ENCODE measurements around the gene ST8SIA4. TPM values are rescaled to one million over a fixed set of nuclear protein-coding genes. Genes with fewer than 3 reads are reported as not detected.
A peak's percentile ranks its signal among the peaks of the same experiment; 100 is the strongest.

The ST8SIA4 gene
- total RNA-seq, 1 donor from 2014 or later: 62.3 TPM

GRCh38 chr5:100832252-100833230 lies 70.5 kb downstream of the ST8SIA4 start:
- intact Hi-C loops (cut with micrococcal nuclease): loop anchor here (10.0 kb wide), 1 partner anchor 298 kb away; the partner anchor contains the start of gene FAM174A
- H3K27me3 Mint-ChIP-seq: no peaks in the 10 kb centered on the region
- peak overlapping the region; percentile 31 for H3K27ac Mint-ChIP-seq
- H3K9me3 Mint-ChIP-seq: peaks cover 6% of the 10 kb centered on the region
- H3K36me3 Mint-ChIP-seq (ENCODE audit: low read depth): peaks cover 28% of the 10 kb centered on the region
- H3K4me1 Mint-ChIP-seq: peaks cover 32% of the 10 kb centered on the region
- DNase-seq: no peak
- H3K4me3 Mint-ChIP-seq: no peak overlapping the region

DNA sequence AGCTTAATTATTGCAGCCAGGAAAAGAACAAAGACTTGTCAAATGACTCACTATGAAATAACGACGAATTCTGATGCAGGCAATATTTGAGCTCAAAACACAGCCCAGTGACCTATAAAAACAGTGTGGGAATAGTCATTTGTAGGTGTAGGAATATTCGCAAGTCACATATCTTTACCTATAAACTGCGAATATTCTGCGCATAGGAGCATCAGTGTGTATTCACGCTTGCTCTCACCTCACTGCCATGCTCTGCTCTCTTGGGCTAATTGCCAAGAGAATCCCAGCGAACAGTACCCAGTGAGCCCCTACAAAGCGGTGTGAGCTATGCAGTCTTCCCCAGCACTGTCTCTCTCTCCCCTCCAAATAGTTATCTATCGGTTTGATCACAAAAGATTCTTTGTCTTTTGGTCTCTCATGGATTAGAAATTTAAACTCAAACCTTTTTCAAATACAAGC lies 74.2 kb downstream of the ST8SIA4 start:
- Mint-ChIP-seq H3K36me3 (ENCODE audit: low read depth) (peaks cover 21% of the 10 kb centered on the region), H3K4me1 (peaks cover 32% of the 10 kb centered on the region), H3K27ac (peak overlapping the region; percentile 40), H3K9me3 (no peaks in the 10 kb centered on the region), H3K27me3 (no peaks in the 10 kb centered on the region), H3K4me3 (no peak overlapping the region)
- no peak for DNase-seq
- intact Hi-C loops (cut with micrococcal nuclease): no loop called here

DNA sequence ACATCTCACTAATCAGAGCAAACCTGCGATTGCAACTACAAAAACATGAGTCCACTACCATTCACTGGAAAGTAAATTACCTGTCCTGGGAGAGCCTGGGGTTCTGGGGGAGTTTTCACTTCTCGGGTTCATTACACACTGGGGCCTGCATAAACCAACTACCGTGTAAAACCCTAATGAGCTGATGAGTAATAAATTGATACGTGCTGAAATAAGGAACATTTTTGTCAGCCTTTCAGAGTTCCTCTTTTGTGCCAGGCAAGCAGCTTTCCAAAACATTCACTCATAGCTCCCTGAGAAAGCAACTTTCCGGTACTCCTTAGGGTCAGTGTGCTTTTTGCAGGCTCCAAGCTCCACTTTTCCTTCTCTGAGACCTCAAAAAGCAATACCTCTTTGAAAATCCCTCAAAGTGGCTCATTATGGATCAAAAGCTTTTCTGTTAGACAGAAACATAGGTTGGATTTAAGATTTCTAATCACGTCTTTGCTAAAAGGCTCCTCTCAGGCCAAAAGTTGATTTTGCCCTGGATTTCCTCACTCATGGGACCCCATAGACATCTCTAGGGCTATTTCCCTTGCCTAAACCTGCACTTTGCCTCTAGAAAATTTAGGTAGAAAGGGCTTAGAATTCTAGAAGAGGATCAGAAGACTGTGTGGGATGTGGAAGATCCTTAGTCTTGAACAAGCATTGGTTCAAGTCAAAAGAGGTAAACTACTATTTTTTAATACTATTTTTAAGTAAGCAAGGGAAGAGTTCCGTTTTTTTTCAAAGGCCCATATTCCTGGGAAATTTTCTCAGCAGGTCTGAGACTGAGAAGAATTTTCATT lies 74.8 kb downstream of the ST8SIA4 start:
- intact Hi-C loops (cut with micrococcal nuclease): no loop called here
- Mint-ChIP-seq H3K4me1 (peaks cover 33% of the 10 kb centered on the region), H3K4me3 (no peak overlapping the region)

DNA sequence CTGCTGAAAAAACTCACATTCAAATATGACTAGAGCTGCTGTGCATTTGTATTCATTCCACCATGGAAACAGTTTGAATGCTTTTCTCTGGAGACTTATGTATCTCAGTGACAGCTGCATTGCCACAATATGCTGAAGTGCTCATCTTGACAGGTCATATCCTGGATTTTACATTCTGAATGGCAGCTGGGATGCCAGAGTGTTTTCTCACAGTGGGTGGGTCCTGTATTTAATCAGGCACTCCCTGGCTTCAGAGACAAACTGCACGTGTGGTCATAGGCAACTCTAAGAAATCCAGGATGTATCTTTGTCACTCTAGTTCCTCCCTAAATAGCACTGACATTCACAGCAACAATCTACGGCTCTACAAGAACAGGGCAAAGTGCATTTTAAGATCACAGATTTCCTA lies 75.6 kb downstream of the ST8SIA4 start:
- H3K36me3 Mint-ChIP-seq (ENCODE audit: low read depth): peaks cover 23% of the 10 kb centered on the region
- H3K4me1 Mint-ChIP-seq: peaks cover 30% of the 10 kb centered on the region
- H3K9me3 Mint-ChIP-seq: no peaks in the 10 kb centered on the region
- no peaks in the 10 kb centered on the region for H3K27me3 Mint-ChIP-seq
- H3K27ac Mint-ChIP-seq: peak overlapping the region; percentile 45
- intact Hi-C loops (cut with micrococcal nuclease): loop anchor here (1.0 to 2.0 kb wide), 3 partner anchors 33 to 63 kb away; no protein-coding TSS in a partner anchor
- no peak overlapping the region for H3K4me3 Mint-ChIP-seq
- DNase-seq: no peak

More for the DNA sequence above, 74.8 kb downstream of the ST8SIA4 start:
- Mint-ChIP-seq H3K27ac (peak overlapping the region; percentile 77), H3K9me3 (no peaks in the 10 kb centered on the region), H3K36me3 (ENCODE audit: low read depth) (peaks cover 21% of the 10 kb centered on the region), H3K27me3 (no peaks in the 10 kb centered on the region)
- no peak for DNase-seq

DNA sequence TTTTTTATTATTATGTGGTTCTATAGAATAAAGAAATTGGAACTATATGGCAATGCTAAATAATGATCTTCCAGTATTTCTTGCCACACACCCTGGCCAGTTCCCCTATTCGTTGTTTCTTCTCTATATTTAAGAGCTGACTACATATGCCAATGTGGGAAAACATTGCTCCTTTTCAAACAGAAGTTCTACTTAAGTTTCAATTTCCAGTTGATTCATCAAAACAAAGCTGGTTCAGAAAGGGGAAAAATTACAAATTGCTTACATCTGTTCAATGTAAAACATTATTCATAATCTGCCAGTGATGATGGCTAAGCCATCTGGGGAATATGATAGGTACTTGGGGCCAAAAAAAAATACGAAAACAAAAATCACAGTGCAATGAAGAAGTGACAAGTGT lies 76.9 kb downstream of the ST8SIA4 start:
- DNase-seq: no peak
- intact Hi-C loops (cut with micrococcal nuclease): loop anchor here (1.0 to 2.0 kb wide), 4 partner anchors 14 to 76 kb away; no protein-coding TSS in a partner anchor
- Mint-ChIP-seq H3K27me3 (no peaks in the 10 kb centered on the region), H3K27ac (peak overlapping the region; percentile 49), H3K36me3 (ENCODE audit: low read depth) (peaks cover 22% of the 10 kb centered on the region), H3K4me3 (peak overlapping the region; percentile 3), H3K9me3 (no peaks in the 10 kb centered on the region), H3K4me1 (peaks cover 30% of the 10 kb centered on the region)

DNA sequence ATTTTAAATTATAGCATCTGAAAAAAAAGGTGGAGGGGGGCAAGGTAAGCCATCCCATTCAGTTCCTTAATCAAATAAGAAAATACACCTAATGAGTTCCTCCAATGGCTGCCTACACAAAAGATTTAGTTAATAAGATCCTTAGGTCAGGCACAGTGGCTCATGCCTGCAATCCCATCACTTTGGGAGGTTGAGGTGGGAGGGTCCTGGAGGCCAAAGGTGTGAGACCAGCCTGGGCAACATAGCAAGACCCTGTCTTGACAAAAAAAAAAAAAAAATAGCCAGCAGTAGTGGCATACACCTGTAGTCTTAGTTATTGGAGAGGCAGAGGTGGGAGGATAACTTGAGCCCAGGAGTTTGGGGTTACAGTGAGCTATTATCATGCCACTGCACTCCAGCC lies 78.4 kb downstream of the ST8SIA4 start:
- intact Hi-C loops (cut with micrococcal nuclease): no loop called here
- no peak overlapping the region for H3K27ac Mint-ChIP-seq

GRCh38 chr5:100823812-100824211 lies 79.3 kb downstream of the ST8SIA4 start:
- H3K27me3 Mint-ChIP-seq: no peaks in the 10 kb centered on the region
- peaks cover 31% of the 10 kb centered on the region for H3K36me3 Mint-ChIP-seq (ENCODE audit: low read depth)
- no peaks in the 10 kb centered on the region for H3K9me3 Mint-ChIP-seq
- intact Hi-C loops (cut with micrococcal nuclease): no loop called here
- H3K4me1 Mint-ChIP-seq: peaks cover 31% of the 10 kb centered on the region
- H3K27ac Mint-ChIP-seq: no peak overlapping the region
- no peak for DNase-seq
- no peak overlapping the region for H3K4me3 Mint-ChIP-seq

More for the DNA sequence above, 78.4 kb downstream of the ST8SIA4 start:
- no peak for DNase-seq
- Mint-ChIP-seq H3K4me1 (peaks cover 36% of the 10 kb centered on the region), H3K9me3 (no peaks in the 10 kb centered on the region), H3K27me3 (no peaks in the 10 kb centered on the region), H3K36me3 (ENCODE audit: low read depth) (peaks cover 33% of the 10 kb centered on the region), H3K4me3 (no peak overlapping the region)

DNA sequence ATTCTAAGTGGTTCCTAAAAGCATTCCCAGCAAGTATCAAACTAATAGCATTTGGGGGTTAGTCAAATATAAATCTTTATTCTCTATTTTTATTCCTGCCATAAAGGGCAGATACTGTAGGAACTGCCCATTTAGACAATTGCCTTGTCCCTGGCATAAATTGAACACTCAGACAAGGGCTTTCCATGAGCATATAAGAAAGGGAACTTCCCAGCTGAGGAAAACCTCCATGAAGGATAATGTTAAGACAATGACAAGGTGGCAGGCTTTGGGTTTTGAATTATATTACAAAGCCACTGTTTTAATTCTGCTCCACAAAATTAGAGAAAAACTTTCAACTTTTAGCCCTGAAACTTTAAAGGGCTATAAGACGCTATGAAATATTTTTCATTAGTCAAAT lies 81.3 kb downstream of the ST8SIA4 start:
- intact Hi-C loops (cut with micrococcal nuclease): no loop called here
- no peak for DNase-seq
- H3K36me3 Mint-ChIP-seq (ENCODE audit: low read depth): peaks cover 42% of the 10 kb centered on the region
- H3K9me3 Mint-ChIP-seq: no peaks in the 10 kb centered on the region
- no peak overlapping the region for H3K27ac Mint-ChIP-seq
- H3K4me3 Mint-ChIP-seq: no peak overlapping the region
- no peaks in the 10 kb centered on the region for H3K27me3 Mint-ChIP-seq
- H3K4me1 Mint-ChIP-seq: peaks cover 28% of the 10 kb centered on the region

GRCh38 chr5:100818340-100818739 lies 84.7 kb downstream of the ST8SIA4 start:
- Mint-ChIP-seq H3K27ac (no peak overlapping the region), H3K4me1 (peaks cover 27% of the 10 kb centered on the region), H3K4me3 (no peak overlapping the region), H3K36me3 (ENCODE audit: low read depth) (peaks cover 45% of the 10 kb centered on the region), H3K9me3 (no peaks in the 10 kb centered on the region), H3K27me3 (no peaks in the 10 kb centered on the region)
- intact Hi-C loops (cut with micrococcal nuclease): no loop called here
- no peak for DNase-seq

DNA sequence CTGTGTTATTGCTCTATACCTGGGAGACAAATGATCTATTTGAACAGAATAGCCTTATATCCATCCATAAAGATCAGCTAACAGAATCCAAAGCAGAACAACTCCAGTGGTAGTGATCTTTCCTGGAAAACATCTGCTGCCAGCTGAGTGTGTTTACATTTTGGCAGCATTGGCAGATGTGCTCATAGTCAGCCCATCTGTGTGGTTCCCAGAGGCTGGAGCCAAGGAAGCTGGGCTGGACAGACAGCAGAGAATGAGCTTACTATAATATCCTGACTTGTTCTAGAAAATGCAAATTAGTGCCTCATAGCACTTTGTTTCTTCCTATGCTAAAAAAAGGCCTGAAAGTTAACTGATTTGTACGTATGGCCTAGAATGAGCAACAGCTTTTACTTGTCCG lies 99.7 kb downstream of the ST8SIA4 start:
- Mint-ChIP-seq H3K27ac (no peak overlapping the region), H3K9me3 (peaks cover 22% of the 10 kb centered on the region), H3K36me3 (ENCODE audit: low read depth) (peaks cover 30% of the 10 kb centered on the region), H3K4me1 (no peaks in the 10 kb centered on the region), H3K4me3 (no peak overlapping the region), H3K27me3 (no peaks in the 10 kb centered on the region)
- no peak for DNase-seq
- intact Hi-C loops (cut with micrococcal nuclease): no loop called here

GRCh38 chr5:100802208-100802607 lies 100.9 kb downstream of the ST8SIA4 start:
- no peak overlapping the region for H3K27ac Mint-ChIP-seq

DNA sequence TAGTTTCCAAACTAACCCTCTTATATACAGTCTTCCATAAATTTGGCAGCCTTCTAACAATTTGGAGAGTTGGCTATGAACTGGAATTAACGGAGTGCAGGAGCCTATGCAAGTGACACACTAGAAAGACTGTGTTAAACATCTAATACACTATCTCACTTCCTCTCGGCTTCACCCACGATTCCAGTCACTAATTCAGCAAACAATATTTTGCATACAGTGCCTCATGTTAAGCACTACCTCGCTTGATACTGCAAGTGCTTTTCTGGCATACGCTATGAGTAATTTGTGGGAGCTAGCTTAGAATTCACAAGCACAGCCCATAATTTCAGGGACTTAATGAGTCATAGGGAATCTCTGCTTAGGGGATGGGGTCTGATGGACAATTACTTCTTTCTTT lies 102.5 kb downstream of the ST8SIA4 start:
- Mint-ChIP-seq H3K36me3 (ENCODE audit: low read depth) (peaks cover 20% of the 10 kb centered on the region), H3K9me3 (peaks cover 33% of the 10 kb centered on the region), H3K4me1 (no peaks in the 10 kb centered on the region), H3K4me3 (no peak overlapping the region), H3K27ac (no peak overlapping the region), H3K27me3 (no peaks in the 10 kb centered on the region)
- no peak for DNase-seq
- intact Hi-C loops (cut with micrococcal nuclease): no loop called here

More at GRCh38 chr5:100802208-100802607, 100.9 kb downstream of the ST8SIA4 start:
- no peak overlapping the region for H3K4me3 Mint-ChIP-seq
- peaks cover 27% of the 10 kb centered on the region for H3K36me3 Mint-ChIP-seq (ENCODE audit: low read depth)
- no peaks in the 10 kb centered on the region for H3K4me1 Mint-ChIP-seq
- no peaks in the 10 kb centered on the region for H3K27me3 Mint-ChIP-seq
- H3K9me3 Mint-ChIP-seq: peaks cover 22% of the 10 kb centered on the region
- intact Hi-C loops (cut with micrococcal nuclease): no loop called here
- DNase-seq: no peak

DNA sequence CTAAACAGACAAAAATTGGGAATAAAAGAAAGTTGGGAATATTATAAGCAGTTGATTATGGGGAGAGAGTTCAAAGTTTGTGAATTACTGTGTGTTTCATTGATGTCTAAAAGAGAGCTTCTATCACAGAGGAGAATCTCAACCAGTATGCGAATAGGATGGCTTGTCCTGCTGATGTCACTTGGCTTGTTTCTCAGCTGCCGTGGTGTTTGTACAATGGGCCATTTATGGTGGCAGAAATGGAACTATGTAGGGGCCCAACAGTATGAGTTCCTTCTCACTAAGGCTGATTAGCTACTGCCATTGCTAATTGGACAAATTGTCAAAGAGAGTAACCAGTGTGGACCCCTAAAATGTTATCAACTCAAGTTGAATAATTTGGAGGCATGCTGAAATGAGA lies 103.9 kb downstream of the ST8SIA4 start:
- Mint-ChIP-seq H3K27me3 (no peaks in the 10 kb centered on the region), H3K4me3 (no peak overlapping the region), H3K36me3 (ENCODE audit: low read depth) (peaks cover 16% of the 10 kb centered on the region), H3K9me3 (peaks cover 33% of the 10 kb centered on the region), H3K27ac (no peak overlapping the region), H3K4me1 (no peaks in the 10 kb centered on the region)
- intact Hi-C loops (cut with micrococcal nuclease): no loop called here
- no peak for DNase-seq

Data from activated CD4-positive, alpha-beta T cell treated with anti-CD3 and anti-CD28 coated beads, Interleukin-2, amount 10 ng/mL, durations not matched to agents 24 days and 14 days (primary cell).